ENCODE measurements around the gene CWC27.

The CWC27 gene

GRCh38 chr5:65021527-65022226 is 252.9 kb downstream of the CWC27 start:
- no peak for TF ChIP-seq CTCF (IDR thresholded peaks at IDR 0.05; ENCODE audit: low read depth, low read length, missing control alignments)
- no peak overlapping the region for H3K4me3 ChIP-seq (ENCODE audit: low read depth, low read length)
- peak; percentile 18 for DNase-seq (ENCODE audit: low read depth)

GRCh38 chr5:65022932-65023331 is 254.2 kb downstream of the CWC27 start:
- no peak overlapping the region for H3K4me3 ChIP-seq (ENCODE audit: low read depth, low read length)
- no peak for TF ChIP-seq CTCF (IDR thresholded peaks at IDR 0.05; ENCODE audit: low read depth, low read length, missing control alignments)
- no peak for DNase-seq (ENCODE audit: low read depth)

- TF ChIP-seq CTCF (IDR thresholded peaks at IDR 0.05; ENCODE audit: low read depth, low read length, missing control alignments) = no peak
- H3K4me3 ChIP-seq (ENCODE audit: low read depth, low read length) = no peak overlapping the region
- DNase-seq (ENCODE audit: low read depth) = no peak
These were observed 256.0 kb downstream of the CWC27 start for GRCh38 chr5:65024681-65025080.

- H3K4me3 ChIP-seq (ENCODE audit: low read depth, low read length) = no peak overlapping the region
- no peak for DNase-seq (ENCODE audit: low read depth)
- no peak for TF ChIP-seq CTCF (IDR thresholded peaks at IDR 0.05; ENCODE audit: low read depth, low read length, missing control alignments)
These were observed 258.3 kb downstream of the CWC27 start for GRCh38 chr5:65026816-65027548.

- TF ChIP-seq CTCF (IDR thresholded peaks at IDR 0.05; ENCODE audit: low read depth, low read length, missing control alignments) = no peak
- DNase-seq (ENCODE audit: low read depth) = no peak
- no peak overlapping the region for H3K4me3 ChIP-seq (ENCODE audit: low read depth, low read length)
These were observed 260.4 kb downstream of the CWC27 start for GRCh38 chr5:65029178-65029577.

- TF ChIP-seq CTCF (IDR thresholded peaks at IDR 0.05; ENCODE audit: low read depth, low read length, missing control alignments) = no peak
- no peak for DNase-seq (ENCODE audit: low read depth)
- H3K4me3 ChIP-seq (ENCODE audit: low read depth, low read length) = no peak overlapping the region
These were observed 261.3 kb downstream of the CWC27 start for GRCh38 chr5:65030056-65030455.

Data from GM12864 (cell line).